Body of pancreas (tissue), 4 donors: ENCODE measurements around the gene PYCARD. TPM values are rescaled to one million over a fixed set of nuclear protein-coding genes. Genes with fewer than 3 reads are reported as not detected.

Experiments used
- ATAC-seq: fragments of 150-250 bp; one replicate; pipeline ENCODE4 v1.9.1; 2016
- DNase-seq, 4 donors: peaks; one replicate each; pipeline ENCODE4 v3.0.0-alpha.2; 2019
- H3K27ac ChIP-seq, 4 donors: fragments of 200-600 bp; sonication (generic); 1 replicate in 3 of 4; 2 replicates in 1 of 4; pipeline versions ENCODE4 v1.5.1 to v1.6.1; 2016 to 2019; ENCODE audit warnings: mild to moderate bottlenecking in 1 of 4, mixed read lengths in 1 of 4, moderate library complexity in 1 of 4
- H3K27me3 ChIP-seq, 2 donors: fragments of 200-600 bp; sonication (generic); one replicate each; pipeline ENCODE4 v1.6.0; 2016; ENCODE audit warnings: mild to moderate bottlenecking in 1 of 2
- H3K36me3 ChIP-seq, 2 donors: fragments of 200-600 bp; sonication (generic); replicated peaks in 1 of 2; 2 replicates each; pipeline ENCODE4 v1.5.1; 2016; ENCODE audit warnings: low read depth in 2 of 2; ENCODE audit not compliant: insufficient read depth in 1 of 2
- H3K4me1 ChIP-seq: fragments of 200-600 bp; sonication (generic); one replicate; pipeline ENCODE4 v1.6.0; 2016
- H3K4me3 ChIP-seq, 2 donors: fragments of 200-600 bp; sonication (generic); 1 replicate in 1 of 2; 2 replicates in 1 of 2; pipeline ENCODE4 v1.5.1; 2016 to 2019
- H3K9me3 ChIP-seq, 3 donors: fragments of 200-600 bp; sonication (generic); 1 replicate in 2 of 3; 2 replicates in 1 of 3; pipeline ENCODE4 v1.5.1; 2016
- CTCF ChIP-seq, 7 experiments: fragments of 450-650 bp in 4 of 7; fragments of 200-600 bp in 3 of 7; sonication (generic) in 3 of 7; IDR thresholded peaks; one replicate each; pipeline ENCODE4 v1.5.1; 2016 to 2019; ENCODE audit warnings: antibody characterized with exemption in 7 of 7
- POLR2A ChIP-seq, 3 donors: fragments of 450-650 bp; IDR thresholded peaks; one replicate each; pipeline ENCODE4 v1.6.1; 2016; ENCODE audit warnings: antibody characterized with exemption in 3 of 3, mild to moderate bottlenecking in 2 of 3
- WGBS, 2 donors: methylation state at CpG; one replicate each; pipeline ENCODE4 v1.1.5; 2017; 5-methylcytosine and 5-hydroxymethylcytosine counted together
- intact Hi-C: fragments of 100-400 bp; cut with DNase I; formaldehyde crosslinking; loops from one replicate; pipeline ENCODE4 v1.15.1; 2023
- total RNA-seq, 2 donors: library from RNA; depleted of rRNA; stranded (reverse); fragments of >200 nt; gene quantifications; one replicate each; pipeline ENCODE4 v1.1.0, GENCODE V29; 2016

Gene PYCARD
- total RNA-seq, 2 donors from 2014 or later = 12.7 to 13.8 TPM

GRCh38 chr16:31223044-31223443, 20.5 kb upstream of the PYCARD start:
- no peak overlapping the region for H3K4me3 ChIP-seq
- no peak overlapping the region for H3K27ac ChIP-seq
- 100% methylated on average over 5 of the region's 5 CpGs; no CpG with 5 or more reads in 1 of the 2 donors for WGBS, 2 donors
- no peak for TF ChIP-seq POLR2A (IDR thresholded peaks at IDR 0.05)
- TF ChIP-seq CTCF (IDR thresholded peaks at IDR 0.05) = no peak
- intact Hi-C loops = no loop called here
- H3K4me1 ChIP-seq = no peaks in the 10 kb centered on the region
- no peak for DNase-seq
- no peak for ATAC-seq
- H3K36me3 ChIP-seq = no peaks in the 10 kb centered on the region
- H3K9me3 ChIP-seq = no peaks in the 10 kb centered on the region
- H3K27me3 ChIP-seq = no peaks in the 10 kb centered on the region

- no peak for DNase-seq
- Histone ChIP-seq H3K4me1 (peaks cover 6% of the 10 kb centered on the region), H3K9me3 (no peaks in the 10 kb centered on the region), H3K36me3 (no peaks in the 10 kb centered on the region), H3K27ac (no peak overlapping the region), H3K27me3 (peaks cover 0 to 5% of the 10 kb centered on the region in 2 donors), H3K4me3 (no peak overlapping the region)
- intact Hi-C loops = no loop called here
- TF ChIP-seq POLR2A (IDR thresholded peaks at IDR 0.05) = no peak
- no peak for TF ChIP-seq CTCF (IDR thresholded peaks at IDR 0.05)
- 72 to 74% methylated on average over 12 of the region's 12 CpGs for WGBS, 2 donors
- ATAC-seq = no peak
Measured at GRCh38 chr16:31221357-31222160, 19.0 kb upstream of the PYCARD start.

GRCh38 chr16:31219154-31219741, 16.7 kb upstream of the PYCARD start:
- H3K9me3 ChIP-seq = no peaks in the 10 kb centered on the region
- TF ChIP-seq CTCF (IDR thresholded peaks at IDR 0.05) (no peak), POLR2A (IDR thresholded peaks at IDR 0.05) (no peak)
- H3K4me3 ChIP-seq = no peak overlapping the region
- H3K4me1 ChIP-seq = peaks cover 27% of the 10 kb centered on the region
- DNase-seq = no peak
- 82 to 87% methylated on average over 10 to 14 of the region's 15 CpGs for WGBS, 2 donors
- ATAC-seq = no peak
- intact Hi-C loops = no loop called here
- H3K36me3 ChIP-seq = no peaks in the 10 kb centered on the region
- H3K27me3 ChIP-seq = peaks cover 0 to 15% of the 10 kb centered on the region in 2 donors
- H3K27ac ChIP-seq = no peak overlapping the region

- H3K4me1 ChIP-seq = peaks cover 27% of the 10 kb centered on the region
- H3K36me3 ChIP-seq = no peaks in the 10 kb centered on the region
- H3K27ac ChIP-seq = no peak overlapping the region
- peaks cover 0 to 15% of the 10 kb centered on the region in 2 donors for H3K27me3 ChIP-seq
- TF ChIP-seq POLR2A (IDR thresholded peaks at IDR 0.05) (no peak), CTCF (IDR thresholded peaks at IDR 0.05) (no peak)
- no peaks in the 10 kb centered on the region for H3K9me3 ChIP-seq
- intact Hi-C loops = no loop called here
- DNase-seq = no peak
- WGBS, 2 donors = 8 to 12% methylated on average over 2 to 4 of the region's 4 CpGs
- no peak overlapping the region for H3K4me3 ChIP-seq
- no peak for ATAC-seq
Measured at GRCh38 chr16:31217136-31217530, 14.6 kb upstream of the PYCARD start.
